HEK293 (cell line): ENCODE measurements around the gene ITPR2.

ENCODE experiments used
- CTCF ChIA-PET: fragments of 350-600 bp; formaldehyde crosslinking; extraction: SDS; loops from one replicate; lab custom pipeline; 2021; ENCODE audit warnings: antibody characterized with exemption; lab: Yijun Ruan, JAX
- POLR2A ChIA-PET: fragments of 300-600 bp; formaldehyde crosslinking; extraction: SDS; loops from one replicate; lab custom pipeline; 2020; ENCODE audit warnings: antibody characterized with exemption, inconsistent platforms; lab: Yijun Ruan, JAX
- H3K27ac ChIP-seq: fragments of 200-500 bp; sonication (Bioruptor generic); 2 replicates; pipeline ENCODE4 v1.5.1; 2014; ENCODE audit warnings: low read depth, low read length, control low read depth, inconsistent platforms; ENCODE audit errors: extremely low read depth
- H3K36me3 ChIP-seq, 2 experiments: fragments of 200-500 bp in 1 of 2; sonication (Bioruptor generic) in 1 of 2; 1 replicate in 1 of 2; 2 replicates in 1 of 2; pipeline ENCODE4 v1.5.1; 2014 to 2017; ENCODE audit warnings: inconsistent platforms in 2 of 2, low read length in 2 of 2; ENCODE audit not compliant: control insufficient read depth in 2 of 2, insufficient read depth in 1 of 2
- H3K4me1 ChIP-seq: fragments of 200-500 bp; sonication (Bioruptor generic); 2 replicates; pipeline ENCODE4 v1.5.1; 2014; ENCODE audit warnings: mild to moderate bottlenecking, low read length, inconsistent platforms; ENCODE audit not compliant: control insufficient read depth, insufficient read depth
- H3K4me3 ChIP-seq: 2 replicates; pipeline ENCODE4 v1.5.1; 2011; ENCODE audit warnings: low read depth, mild to moderate bottlenecking, control low read depth, low read length, moderate library complexity
- H3K9me3 ChIP-seq: fragments of 200-500 bp; sonication (Bioruptor generic); 2 replicates; pipeline ENCODE4 v1.5.1; 2014; ENCODE audit warnings: low read depth, low read length, inconsistent platforms; ENCODE audit not compliant: control insufficient read depth, insufficient read depth
- KLF16 ChIP-seq: fragments of 450-650 bp; formaldehyde crosslinking; IDR thresholded peaks from 2 replicates; pipeline ENCODE4 v1.5.1; 2017; ENCODE audit warnings: missing biosample characterization, missing genetic modification characterization
- MEIS1 ChIP-seq: sonication (generic); formaldehyde crosslinking; IDR thresholded peaks from 2 replicates; pipeline ENCODE4 v1.8.1; 2022; ENCODE audit warnings: missing genetic modification reagents, mild to moderate bottlenecking, borderline replicate concordance
- MYNN ChIP-seq: fragments of 450-650 bp; formaldehyde crosslinking; IDR thresholded peaks from 2 replicates; pipeline ENCODE4 v1.5.1; 2016; ENCODE audit warnings: missing biosample characterization, missing genetic modification characterization, borderline replicate concordance
- PBX3 ChIP-seq: sonication (generic); formaldehyde crosslinking; IDR thresholded peaks from 2 replicates; pipeline ENCODE4 v1.8.1; 2022; ENCODE audit warnings: mild to moderate bottlenecking, moderate library complexity, missing genetic modification reagents
- SETDB1 ChIP-seq: IDR thresholded peaks from one replicate; pipeline ENCODE4 v1.6.1; 2017; ENCODE audit warnings: mild to moderate bottlenecking, low read length, moderate library complexity, mixed read lengths; ENCODE audit not compliant: insufficient read length
- TCF7L2 ChIP-seq: IDR thresholded peaks from 2 replicates; pipeline ENCODE4 v1.6.1; 2011; ENCODE audit warnings: low read depth, mild to moderate bottlenecking, inconsistent platforms, low read length, moderate library complexity, borderline replicate concordance
- TRIM28 ChIP-seq: IDR thresholded peaks from 2 replicates; pipeline ENCODE4 v1.6.1; 2011; ENCODE audit warnings: low read length, control low read depth, borderline replicate concordance
- ZBTB20 ChIP-seq: fragments of 450-650 bp; formaldehyde crosslinking; IDR thresholded peaks from 2 replicates; pipeline ENCODE4 v1.5.1; 2016; ENCODE audit warnings: missing biosample characterization, missing genetic modification characterization
- ZBTB7A ChIP-seq: fragments of 450-650 bp; formaldehyde crosslinking; IDR thresholded peaks from 2 replicates; pipeline ENCODE4 v1.5.1; 2016; ENCODE audit warnings: low read depth, missing biosample characterization, missing genetic modification characterization
- ZIC2 ChIP-seq: fragments of 450-650 bp; formaldehyde crosslinking; IDR thresholded peaks from 2 replicates; pipeline ENCODE4 v1.5.1; 2016; ENCODE audit warnings: missing biosample characterization, missing genetic modification characterization
- ZNF114 ChIP-seq: fragments of 450-650 bp; formaldehyde crosslinking; IDR thresholded peaks from 2 replicates; pipeline ENCODE4 v1.5.0; 2017; ENCODE audit warnings: missing biosample characterization, missing genetic modification characterization
- ZNF132 ChIP-seq: fragments of 450-650 bp; formaldehyde crosslinking; IDR thresholded peaks from 2 replicates; pipeline ENCODE4 v1.5.1; 2017; ENCODE audit warnings: missing biosample characterization, missing genetic modification characterization, borderline replicate concordance
- ZNF157 ChIP-seq: fragments of 450-650 bp; formaldehyde crosslinking; IDR thresholded peaks from 2 replicates; pipeline ENCODE4 v1.5.1; 2016; ENCODE audit warnings: missing biosample characterization, missing genetic modification characterization
- ZNF175 ChIP-seq: fragments of 450-650 bp; formaldehyde crosslinking; IDR thresholded peaks from 2 replicates; pipeline ENCODE4 v1.5.1; 2016; ENCODE audit warnings: missing biosample characterization, missing genetic modification characterization
- ZNF2 ChIP-seq: fragments of 450-650 bp; formaldehyde crosslinking; IDR thresholded peaks from 2 replicates; pipeline ENCODE4 v1.5.1; 2016; ENCODE audit warnings: missing biosample characterization, missing genetic modification characterization
- ZNF214 ChIP-seq: fragments of 450-650 bp; formaldehyde crosslinking; IDR thresholded peaks from 2 replicates; pipeline ENCODE4 v1.5.1; 2017; ENCODE audit warnings: missing biosample characterization, mild to moderate bottlenecking, missing genetic modification characterization, borderline replicate concordance
- ZNF239 ChIP-seq: fragments of 450-650 bp; formaldehyde crosslinking; IDR thresholded peaks from 2 replicates; pipeline ENCODE4 v1.5.1; 2016; ENCODE audit warnings: missing biosample characterization, missing genetic modification characterization
- ZNF24 ChIP-seq: fragments of 450-650 bp; formaldehyde crosslinking; IDR thresholded peaks from 2 replicates; pipeline ENCODE4 v1.5.1; 2016; ENCODE audit warnings: missing biosample characterization, missing genetic modification characterization
- ZNF37A ChIP-seq: fragments of 450-650 bp; IDR thresholded peaks from 2 replicates; pipeline ENCODE4 v1.5.1; 2018; ENCODE audit warnings: missing biosample characterization, missing genetic modification characterization
- ZNF391 ChIP-seq: fragments of 450-650 bp; formaldehyde crosslinking; IDR thresholded peaks from 2 replicates; pipeline ENCODE4 v1.5.1; 2016; ENCODE audit warnings: low read depth, missing biosample characterization, missing genetic modification characterization, borderline replicate concordance
- ZNF433 ChIP-seq: fragments of 450-650 bp; formaldehyde crosslinking; IDR thresholded peaks from 2 replicates; pipeline ENCODE4 v1.5.1; 2016; ENCODE audit warnings: missing biosample characterization, missing genetic modification characterization, low read depth
- ZNF544 ChIP-seq: fragments of 450-650 bp; formaldehyde crosslinking; IDR thresholded peaks from 2 replicates; pipeline ENCODE4 v1.5.0; 2017; ENCODE audit warnings: missing biosample characterization, missing genetic modification characterization
- ZNF596 ChIP-seq: fragments of 450-650 bp; IDR thresholded peaks from 2 replicates; pipeline ENCODE4 v1.5.0; 2018; ENCODE audit warnings: missing biosample characterization, mild to moderate bottlenecking, missing genetic modification characterization, moderate library complexity
- ZNF621 ChIP-seq: fragments of 450-650 bp; formaldehyde crosslinking; IDR thresholded peaks from 2 replicates; pipeline ENCODE4 v1.5.1; 2017; ENCODE audit warnings: missing biosample characterization, missing genetic modification characterization
- ZNF626 ChIP-seq: fragments of 450-650 bp; sonication (Bioruptor Pico); formaldehyde crosslinking; IDR thresholded peaks from 2 replicates; pipeline ENCODE4 v1.5.1; 2018; ENCODE audit warnings: missing biosample characterization, missing genetic modification characterization, inconsistent platforms
- ZNF692 ChIP-seq: fragments of 450-650 bp; formaldehyde crosslinking; IDR thresholded peaks from 2 replicates; pipeline ENCODE4 v1.5.1; 2016; ENCODE audit warnings: missing biosample characterization, missing genetic modification characterization
- ZNF701 ChIP-seq: fragments of 450-650 bp; formaldehyde crosslinking; IDR thresholded peaks from 2 replicates; pipeline ENCODE4 v1.5.1; 2016; ENCODE audit warnings: missing biosample characterization, missing genetic modification characterization
- ZNF777 ChIP-seq: fragments of 450-650 bp; formaldehyde crosslinking; IDR thresholded peaks from 2 replicates; pipeline ENCODE4 v1.5.1; 2017; ENCODE audit warnings: missing biosample characterization, missing genetic modification characterization, borderline replicate concordance

ITPR2 gene

GRCh38 chr12:26523708-26524150 lies 309.3 kb downstream of the ITPR2 start:
- Histone ChIP-seq H3K27ac (no peak overlapping the region), H3K4me3 (no peak overlapping the region), H3K9me3 (no peaks in the 10 kb centered on the region; the same call in 1 of the 2 replicates), H3K36me3 (no peaks in the 10 kb centered on the region), H3K4me1 (no peaks in the 10 kb centered on the region)
- TF ChIP-seq ZNF544 (tag by site-specific recombination): no peak
- TF ChIP-seq ZNF37A (tag by site-specific recombination): no peak
- TF ChIP-seq ZNF621 (tag by site-specific recombination): no peak
- no peak for TF ChIP-seq ZNF777 (tag by site-specific recombination)
- no peak for TF ChIP-seq ZNF2 (tag by site-specific recombination)
- TF ChIP-seq ZNF132 (tag by site-specific recombination): no peak
- TF ChIP-seq MEIS1: no peak
- TF ChIP-seq ZNF701 (tag by site-specific recombination): no peak
- TF ChIP-seq ZNF114 (tag by site-specific recombination): no peak
- TF ChIP-seq PBX3 (CRISPR knock-in tag): no peak
- TF ChIP-seq ZNF157 (tag by site-specific recombination): no peak
- TF ChIP-seq MYNN (tag by site-specific recombination): no peak
- TF ChIP-seq ZBTB7A (tag by site-specific recombination): no peak
- TF ChIP-seq KLF16 (tag by site-specific recombination): peak; percentile 45; the same call in 1 of the 2 replicates
- no peak for TF ChIP-seq ZNF239 (tag by site-specific recombination)
- no peak for TF ChIP-seq ZNF175
- TF ChIP-seq TRIM28: 0 out of 2 replicates have a peak, but pooled peaks have one; percentile 42
- peak; percentile 51 for TF ChIP-seq ZIC2
- no peak for TF ChIP-seq ZNF626 (tag by site-specific recombination)
- no peak for TF ChIP-seq ZNF692 (tag by site-specific recombination)
- peak; percentile 86 for TF ChIP-seq SETDB1
- TF ChIP-seq ZNF596 (tag by site-specific recombination): no peak
- peak; percentile 56; the same call in 1 of the 2 replicates for TF ChIP-seq TCF7L2
- POLR2A ChIA-PET: no interaction called here
- CTCF ChIA-PET: interaction anchor here (0.7 to 2.7 kb wide), 5 partner anchors 17 to 403 kb away, joined by 3 to 10 read pairs (median 3); no protein-coding TSS in a partner anchor

GRCh38 chr12:26520869-26521268 lies 312.1 kb downstream of the ITPR2 start:
- H3K36me3 ChIP-seq: no peaks in the 10 kb centered on the region
- POLR2A ChIA-PET: no interaction called here
- CTCF ChIA-PET: interaction anchor here (0.6 kb wide), 1 partner anchor 154 kb away, joined by 5 read pairs; no protein-coding TSS in a partner anchor
- TF ChIP-seq ZNF391 (no peak), ZNF214 (tag by site-specific recombination) (no peak), ZNF24 (tag by site-specific recombination) (no peak), SETDB1 (no peak), ZNF2 (tag by site-specific recombination) (no peak), ZNF626 (tag by site-specific recombination) (no peak), ZBTB20 (no peak), ZNF433 (tag by site-specific recombination) (no peak)
- H3K9me3 ChIP-seq: no peaks in the 10 kb centered on the region; the same call in 1 of the 2 replicates
- no peak overlapping the region for H3K27ac ChIP-seq
- H3K4me1 ChIP-seq: no peaks in the 10 kb centered on the region
- no peak overlapping the region for H3K4me3 ChIP-seq
